ENCODE results near the gene SLCO4A1. TPM values are rescaled to one million over a fixed set of nuclear protein-coding genes. Genes with fewer than 3 reads are reported as not detected.
A peak's percentile ranks its signal among the peaks of the same experiment; 100 is the strongest.

The SLCO4A1 gene
- total and polyA plus RNA-seq, 9 of the 15 experiments (the other 6 are each of a cell fraction or from before 2014, with no cell fraction given) = 1.6 to 21.9 (median 12.8) TPM

DNA sequence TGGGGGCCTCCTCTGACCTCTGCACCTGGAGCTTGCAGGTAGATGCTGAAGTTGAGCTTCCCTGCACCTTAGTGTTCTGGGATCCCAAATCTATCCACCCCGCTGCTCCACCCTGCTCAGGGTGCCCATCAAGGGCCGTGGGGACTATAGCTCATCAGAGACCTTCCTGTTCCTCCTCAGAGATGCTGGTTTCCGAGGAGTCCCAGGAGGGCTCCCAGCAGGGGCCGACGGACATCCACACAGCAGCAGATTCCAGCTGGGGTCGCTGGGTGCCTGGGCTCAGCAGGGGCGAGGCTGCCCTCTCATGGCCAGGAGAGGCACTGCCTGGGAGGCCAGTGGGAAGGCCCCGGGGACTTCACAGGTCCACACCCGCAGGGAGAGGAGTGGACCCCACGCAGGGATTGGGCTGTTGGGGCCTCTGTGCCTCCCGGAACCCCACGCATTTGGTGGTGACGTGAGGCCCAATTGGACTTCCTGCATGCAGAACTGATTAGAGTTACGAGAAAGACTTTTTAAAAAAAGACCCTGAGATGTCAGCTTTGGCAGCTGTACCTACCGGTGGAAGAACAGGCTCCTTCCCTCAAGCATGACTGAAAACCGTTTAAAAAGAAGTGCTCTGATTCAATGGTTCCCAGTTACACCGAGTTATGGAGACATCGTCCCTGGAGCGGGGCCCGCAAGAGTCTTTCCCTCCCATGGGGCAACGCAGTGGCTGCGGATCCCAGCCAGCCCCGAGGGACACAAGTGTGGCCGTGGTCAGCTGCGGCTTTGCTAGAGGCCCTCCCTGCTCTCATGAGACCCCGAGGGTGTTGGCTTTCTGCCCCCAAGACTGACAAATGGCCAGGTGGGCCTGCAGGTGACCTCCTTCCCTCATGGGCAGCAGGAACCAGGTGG lies 25.3 kb upstream of the SLCO4A1 start (continued):
- TF ChIP-seq, protein P1, sequence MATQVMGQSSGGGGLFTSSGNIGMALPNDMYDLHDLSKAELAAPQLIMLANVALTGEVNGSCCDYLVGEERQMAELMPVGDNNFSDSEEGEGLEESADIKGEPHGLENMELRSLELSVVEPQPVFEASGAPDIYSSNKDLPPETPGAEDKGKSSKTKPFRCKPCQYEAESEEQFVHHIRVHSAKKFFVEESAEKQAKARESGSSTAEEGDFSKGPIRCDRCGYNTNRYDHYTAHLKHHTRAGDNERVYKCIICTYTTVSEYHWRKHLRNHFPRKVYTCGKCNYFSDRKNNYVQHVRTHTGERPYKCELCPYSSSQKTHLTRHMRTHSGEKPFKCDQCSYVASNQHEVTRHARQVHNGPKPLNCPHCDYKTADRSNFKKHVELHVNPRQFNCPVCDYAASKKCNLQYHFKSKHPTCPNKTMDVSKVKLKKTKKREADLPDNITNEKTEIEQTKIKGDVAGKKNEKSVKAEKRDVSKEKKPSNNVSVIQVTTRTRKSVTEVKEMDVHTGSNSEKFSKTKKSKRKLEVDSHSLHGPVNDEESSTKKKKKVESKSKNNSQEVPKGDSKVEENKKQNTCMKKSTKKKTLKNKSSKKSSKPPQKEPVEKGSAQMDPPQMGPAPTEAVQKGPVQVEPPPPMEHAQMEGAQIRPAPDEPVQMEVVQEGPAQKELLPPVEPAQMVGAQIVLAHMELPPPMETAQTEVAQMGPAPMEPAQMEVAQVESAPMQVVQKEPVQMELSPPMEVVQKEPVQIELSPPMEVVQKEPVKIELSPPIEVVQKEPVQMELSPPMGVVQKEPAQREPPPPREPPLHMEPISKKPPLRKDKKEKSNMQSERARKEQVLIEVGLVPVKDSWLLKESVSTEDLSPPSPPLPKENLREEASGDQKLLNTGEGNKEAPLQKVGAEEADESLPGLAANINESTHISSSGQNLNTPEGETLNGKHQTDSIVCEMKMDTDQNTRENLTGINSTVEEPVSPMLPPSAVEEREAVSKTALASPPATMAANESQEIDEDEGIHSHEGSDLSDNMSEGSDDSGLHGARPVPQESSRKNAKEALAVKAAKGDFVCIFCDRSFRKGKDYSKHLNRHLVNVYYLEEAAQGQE (IDR thresholded peaks at IDR 0.05; ENCODE audit: borderline replicate concordance) = peak; percentile 92
- TF ChIP-seq, protein P1 (CRISPR knock-in tag; IDR thresholded peaks at IDR 0.05; ENCODE audit: low read depth) = no peak
- TF ChIP-seq XRCC4 (IDR thresholded peaks at IDR 0.05; ENCODE audit: extremely low read depth, insufficient read depth, insufficient read length) = no peak
- no peak for TF ChIP-seq HEY1 (CRISPR knock-in tag; IDR thresholded peaks at IDR 0.05; ENCODE audit: borderline replicate concordance)
- TF ChIP-seq, protein P2, sequence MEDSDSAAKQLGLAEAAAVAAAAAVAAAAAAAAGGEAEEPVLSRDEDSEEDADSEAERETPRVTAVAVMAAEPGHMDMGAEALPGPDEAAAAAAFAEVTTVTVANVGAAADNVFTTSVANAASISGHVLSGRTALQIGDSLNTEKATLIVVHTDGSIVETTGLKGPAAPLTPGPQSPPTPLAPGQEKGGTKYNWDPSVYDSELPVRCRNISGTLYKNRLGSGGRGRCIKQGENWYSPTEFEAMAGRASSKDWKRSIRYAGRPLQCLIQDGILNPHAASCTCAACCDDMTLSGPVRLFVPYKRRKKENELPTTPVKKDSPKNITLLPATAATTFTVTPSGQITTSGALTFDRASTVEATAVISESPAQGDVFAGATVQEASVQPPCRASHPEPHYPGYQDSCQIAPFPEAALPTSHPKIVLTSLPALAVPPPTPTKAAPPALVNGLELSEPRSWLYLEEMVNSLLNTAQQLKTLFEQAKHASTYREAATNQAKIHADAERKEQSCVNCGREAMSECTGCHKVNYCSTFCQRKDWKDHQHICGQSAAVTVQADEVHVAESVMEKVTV (CRISPR knock-in tag; IDR thresholded peaks at IDR 0.05) = peak; percentile 93
- TF ChIP-seq ZNF324 (CRISPR knock-in tag; IDR thresholded peaks at IDR 0.05) = no peak
- TF ChIP-seq MCM7 (IDR thresholded peaks at IDR 0.05) = no peak
- 0 out of 4 replicates have a peak, but pooled peaks of 1 of the 2 experiments have one; percentile 53 for TF ChIP-seq RCOR1 (IDR thresholded peaks at IDR 0.05; ENCODE audit: borderline replicate concordance in 1 of 2, low read depth in 2 of 2, low read length in 2 of 2)
- TF ChIP-seq ZNF311 (CRISPR knock-in tag; IDR thresholded peaks at IDR 0.05) = no peak
- TF ChIP-seq, protein P3, sequence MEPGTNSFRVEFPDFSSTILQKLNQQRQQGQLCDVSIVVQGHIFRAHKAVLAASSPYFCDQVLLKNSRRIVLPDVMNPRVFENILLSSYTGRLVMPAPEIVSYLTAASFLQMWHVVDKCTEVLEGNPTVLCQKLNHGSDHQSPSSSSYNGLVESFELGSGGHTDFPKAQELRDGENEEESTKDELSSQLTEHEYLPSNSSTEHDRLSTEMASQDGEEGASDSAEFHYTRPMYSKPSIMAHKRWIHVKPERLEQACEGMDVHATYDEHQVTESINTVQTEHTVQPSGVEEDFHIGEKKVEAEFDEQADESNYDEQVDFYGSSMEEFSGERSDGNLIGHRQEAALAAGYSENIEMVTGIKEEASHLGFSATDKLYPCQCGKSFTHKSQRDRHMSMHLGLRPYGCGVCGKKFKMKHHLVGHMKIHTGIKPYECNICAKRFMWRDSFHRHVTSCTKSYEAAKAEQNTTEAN (CRISPR knock-in tag; IDR thresholded peaks at IDR 0.05) = no peak
- peak; percentile 41; the same call in 1 of the 2 replicates for TF ChIP-seq SAFB (IDR thresholded peaks at IDR 0.05; ENCODE audit: borderline replicate concordance, low read depth, low read length)
- TF ChIP-seq ZNF316 (IDR thresholded peaks at IDR 0.05) = no peak
- no peak for TF ChIP-seq RFX5 (IDR thresholded peaks at IDR 0.05; ENCODE audit: low read depth, low read length)
- TF ChIP-seq SMARCA5 (IDR thresholded peaks at IDR 0.05) = no peak
- TF ChIP-seq TEAD1 (CRISPR knock-in tag; IDR thresholded peaks at IDR 0.05) = peak in 1 of 2 experiments; percentile 80; a peak in 2 of 4 replicates
- peak; percentile 64 to 80 for TF ChIP-seq MAZ (CRISPR knock-in tag; conservative IDR thresholded peaks at IDR 0.05 in 1 of 2, IDR thresholded peaks at IDR 0.05 in 1 of 2)
- TF ChIP-seq ARID2 (IDR thresholded peaks at IDR 0.05) = peak; percentile 91

Data from K562 (cell line).